WTC11 (cell line): Measurements from ENCODE around the gene MGAT4A.

Experiments used
- ATF6 ChIP-seq: sonication (generic); formaldehyde crosslinking; IDR thresholded peaks from 2 replicates; pipeline ENCODE4 v1.8.1; 2023; ENCODE audit warnings: mild to moderate bottlenecking, missing genetic modification reagents
- CTCF ChIP-seq: fragments of 200-600 bp; IDR thresholded peaks from 2 replicates; pipeline ENCODE4 v1.8.0; 2022; ENCODE audit warnings: antibody characterized with exemption
- ETV6 ChIP-seq: sonication (generic); formaldehyde crosslinking; IDR thresholded peaks from 2 replicates; pipeline ENCODE4 v1.8.1; 2022; ENCODE audit warnings: mild to moderate bottlenecking, missing genetic modification reagents
- FOXK1 ChIP-seq: sonication (generic); formaldehyde crosslinking; IDR thresholded peaks from 2 replicates; pipeline ENCODE4 v1.8.0; 2022; ENCODE audit warnings: mild to moderate bottlenecking, moderate library complexity, missing genetic modification reagents
- GRHL2 ChIP-seq: fragments of 250-450 bp; sonication (Bioruptor Pico); IDR thresholded peaks from 2 replicates; pipeline ENCODE4 v1.8.0; 2022; ENCODE audit warnings: mild to moderate bottlenecking, moderate library complexity; ENCODE audit not compliant: insufficient replicate concordance, severe bottlenecking
- KAT7 ChIP-seq: sonication (generic); formaldehyde crosslinking; IDR thresholded peaks from 2 replicates; pipeline ENCODE4 v1.8.1; 2023; ENCODE audit warnings: missing genetic modification reagents, mild to moderate bottlenecking, borderline replicate concordance
- NFYB ChIP-seq: sonication (generic); formaldehyde crosslinking; conservative IDR thresholded peaks from 2 replicates; pipeline ENCODE4 v1.8.0; 2022; ENCODE audit warnings: low read depth, missing genetic modification reagents
- SP1 ChIP-seq: sonication (generic); formaldehyde crosslinking; conservative IDR thresholded peaks from 2 replicates; pipeline ENCODE4 v1.8.1; 2022; ENCODE audit warnings: missing genetic modification reagents
- ZNF232 ChIP-seq: sonication (generic); formaldehyde crosslinking; IDR thresholded peaks from 2 replicates; pipeline ENCODE4 v1.8.0; 2022; ENCODE audit warnings: mild to moderate bottlenecking, missing genetic modification reagents
- ZNF423 ChIP-seq: fragments of 250-450 bp; sonication (Bioruptor Pico); IDR thresholded peaks from 2 replicates; pipeline ENCODE4 v2.1.2; 2022; ENCODE audit warnings: mild to moderate bottlenecking, moderate library complexity
- TF ChIP-seq, protein P1 (sequence below): sonication (generic); formaldehyde crosslinking; IDR thresholded peaks from 2 replicates; pipeline ENCODE4 v1.8.1; 2022; ENCODE audit warnings: low read depth, mild to moderate bottlenecking, moderate library complexity, missing genetic modification reagents, borderline replicate concordance
- TF ChIP-seq, protein P2 (sequence below): fragments of 250-450 bp; sonication (Bioruptor Pico); conservative IDR thresholded peaks from 2 replicates; pipeline ENCODE4 v1.9.0; 2021; ENCODE audit warnings: mild to moderate bottlenecking
- TF ChIP-seq, protein P3 (sequence below): sonication (generic); formaldehyde crosslinking; IDR thresholded peaks from 2 replicates; pipeline ENCODE4 v1.8.0; 2022; ENCODE audit warnings: missing genetic modification reagents
- TF ChIP-seq, protein P4 (sequence below): sonication (generic); formaldehyde crosslinking; IDR thresholded peaks from 2 replicates; pipeline ENCODE4 v1.8.1; 2023; ENCODE audit warnings: mild to moderate bottlenecking, missing genetic modification reagents

DNA sequence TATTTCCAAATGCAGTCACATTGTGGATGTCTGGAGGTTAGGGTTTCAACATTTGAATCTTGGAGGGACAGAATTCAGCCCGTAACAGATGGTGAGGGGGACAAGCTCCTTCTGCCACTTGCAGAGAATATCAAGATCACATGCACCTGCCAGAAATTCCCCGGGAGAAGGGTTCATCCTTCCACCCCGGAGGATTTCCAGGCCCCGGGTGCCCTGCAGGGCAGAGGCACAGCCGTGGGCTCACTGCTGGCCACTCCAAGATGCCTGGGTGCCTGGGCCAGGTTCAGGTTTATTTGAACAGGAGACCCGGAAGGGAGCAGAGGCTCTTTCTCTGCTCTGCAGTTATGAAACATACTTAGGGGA lies 38.2 kb upstream of the MGAT4A start:
- no peak for TF ChIP-seq CTCF
- no peak for TF ChIP-seq FOXK1 (CRISPR knock-in tag)
- TF ChIP-seq SP1 = no peak
- TF ChIP-seq, protein P1, sequence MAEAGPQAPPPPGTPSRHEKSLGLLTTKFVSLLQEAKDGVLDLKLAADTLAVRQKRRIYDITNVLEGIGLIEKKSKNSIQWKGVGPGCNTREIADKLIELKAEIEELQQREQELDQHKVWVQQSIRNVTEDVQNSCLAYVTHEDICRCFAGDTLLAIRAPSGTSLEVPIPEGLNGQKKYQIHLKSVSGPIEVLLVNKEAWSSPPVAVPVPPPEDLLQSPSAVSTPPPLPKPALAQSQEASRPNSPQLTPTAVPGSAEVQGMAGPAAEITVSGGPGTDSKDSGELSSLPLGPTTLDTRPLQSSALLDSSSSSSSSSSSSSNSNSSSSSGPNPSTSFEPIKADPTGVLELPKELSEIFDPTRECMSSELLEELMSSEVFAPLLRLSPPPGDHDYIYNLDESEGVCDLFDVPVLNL (CRISPR knock-in tag) = no peak
- no peak for TF ChIP-seq ZNF232 (CRISPR knock-in tag)
- TF ChIP-seq, protein P2, sequence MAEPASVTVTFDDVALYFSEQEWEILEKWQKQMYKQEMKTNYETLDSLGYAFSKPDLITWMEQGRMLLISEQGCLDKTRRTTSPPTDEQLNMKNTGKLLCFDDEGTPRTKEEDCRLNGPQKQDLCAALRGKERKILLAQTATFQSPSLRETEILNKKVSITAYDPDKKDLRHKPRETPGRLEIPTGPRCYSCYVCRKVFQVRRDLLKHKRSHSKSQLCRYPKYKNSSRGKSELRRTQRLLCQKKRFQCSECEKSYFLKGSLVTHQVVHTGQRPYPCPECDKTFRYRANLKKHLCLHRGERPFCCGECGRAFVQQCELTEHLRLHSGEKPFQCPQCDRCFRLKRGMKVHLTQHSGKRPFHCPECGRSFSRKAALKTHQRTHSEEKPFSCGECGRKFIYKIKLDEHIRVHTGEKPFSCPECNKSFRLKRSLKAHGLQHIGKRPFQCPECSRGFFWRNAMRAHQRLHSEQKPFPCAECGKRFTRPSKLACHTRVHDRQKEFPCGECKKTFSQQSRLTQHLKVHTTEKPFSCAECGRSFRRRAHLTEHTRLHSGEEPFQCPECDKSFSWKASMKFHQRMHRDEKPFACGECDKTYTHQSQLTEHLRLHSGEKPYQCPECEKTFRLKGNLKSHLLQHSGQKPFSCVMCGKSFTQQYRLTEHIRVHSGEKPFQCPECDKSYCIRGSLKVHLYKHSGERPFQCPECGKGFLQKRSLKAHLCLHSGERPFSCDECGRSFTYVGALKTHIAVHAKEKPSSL (CRISPR knock-in tag) = no peak
- TF ChIP-seq ZNF423 (CRISPR knock-in tag) = no peak
- TF ChIP-seq KAT7 (CRISPR knock-in tag) = no peak
- TF ChIP-seq, protein P3, sequence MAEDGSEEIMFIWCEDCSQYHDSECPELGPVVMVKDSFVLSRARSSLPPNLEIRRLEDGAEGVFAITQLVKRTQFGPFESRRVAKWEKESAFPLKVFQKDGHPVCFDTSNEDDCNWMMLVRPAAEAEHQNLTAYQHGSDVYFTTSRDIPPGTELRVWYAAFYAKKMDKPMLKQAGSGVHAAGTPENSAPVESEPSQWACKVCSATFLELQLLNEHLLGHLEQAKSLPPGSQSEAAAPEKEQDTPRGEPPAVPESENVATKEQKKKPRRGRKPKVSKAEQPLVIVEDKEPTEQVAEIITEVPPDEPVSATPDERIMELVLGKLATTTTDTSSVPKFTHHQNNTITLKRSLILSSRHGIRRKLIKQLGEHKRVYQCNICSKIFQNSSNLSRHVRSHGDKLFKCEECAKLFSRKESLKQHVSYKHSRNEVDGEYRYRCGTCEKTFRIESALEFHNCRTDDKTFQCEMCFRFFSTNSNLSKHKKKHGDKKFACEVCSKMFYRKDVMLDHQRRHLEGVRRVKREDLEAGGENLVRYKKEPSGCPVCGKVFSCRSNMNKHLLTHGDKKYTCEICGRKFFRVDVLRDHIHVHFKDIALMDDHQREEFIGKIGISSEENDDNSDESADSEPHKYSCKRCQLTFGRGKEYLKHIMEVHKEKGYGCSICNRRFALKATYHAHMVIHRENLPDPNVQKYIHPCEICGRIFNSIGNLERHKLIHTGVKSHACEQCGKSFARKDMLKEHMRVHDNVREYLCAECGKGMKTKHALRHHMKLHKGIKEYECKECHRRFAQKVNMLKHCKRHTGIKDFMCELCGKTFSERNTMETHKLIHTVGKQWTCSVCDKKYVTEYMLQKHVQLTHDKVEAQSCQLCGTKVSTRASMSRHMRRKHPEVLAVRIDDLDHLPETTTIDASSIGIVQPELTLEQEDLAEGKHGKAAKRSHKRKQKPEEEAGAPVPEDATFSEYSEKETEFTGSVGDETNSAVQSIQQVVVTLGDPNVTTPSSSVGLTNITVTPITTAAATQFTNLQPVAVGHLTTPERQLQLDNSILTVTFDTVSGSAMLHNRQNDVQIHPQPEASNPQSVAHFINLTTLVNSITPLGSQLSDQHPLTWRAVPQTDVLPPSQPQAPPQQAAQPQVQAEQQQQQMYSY (CRISPR knock-in tag) = no peak
- no peak for TF ChIP-seq ATF6
- no peak for TF ChIP-seq ETV6 (CRISPR knock-in tag)
- TF ChIP-seq, protein P4, sequence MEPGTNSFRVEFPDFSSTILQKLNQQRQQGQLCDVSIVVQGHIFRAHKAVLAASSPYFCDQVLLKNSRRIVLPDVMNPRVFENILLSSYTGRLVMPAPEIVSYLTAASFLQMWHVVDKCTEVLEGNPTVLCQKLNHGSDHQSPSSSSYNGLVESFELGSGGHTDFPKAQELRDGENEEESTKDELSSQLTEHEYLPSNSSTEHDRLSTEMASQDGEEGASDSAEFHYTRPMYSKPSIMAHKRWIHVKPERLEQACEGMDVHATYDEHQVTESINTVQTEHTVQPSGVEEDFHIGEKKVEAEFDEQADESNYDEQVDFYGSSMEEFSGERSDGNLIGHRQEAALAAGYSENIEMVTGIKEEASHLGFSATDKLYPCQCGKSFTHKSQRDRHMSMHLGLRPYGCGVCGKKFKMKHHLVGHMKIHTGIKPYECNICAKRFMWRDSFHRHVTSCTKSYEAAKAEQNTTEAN (CRISPR knock-in tag) = no peak
- TF ChIP-seq GRHL2 (CRISPR knock-in tag) = no peak
- TF ChIP-seq NFYB = no peak
